OCI-LY1 (cell line): Measurements from ENCODE around the gene ZYG11B.
"Not testable (repeated sequence)": the region's sequence is repeated elsewhere in the genome, so short reads cannot be mapped to it uniquely, and the experiment has no call there.

ENCODE experiments used
- H2AFZ ChIP-seq: fragments of 200-600 bp; sonication (generic), shearing (Covaris generic); 2 replicates; pipeline ENCODE4 v1.6.0; 2014; ENCODE audit warnings: antibody characterized with exemption, mild to moderate bottlenecking, low read length
- H3F3A ChIP-seq: fragments of 200-600 bp; sonication (generic), shearing (Covaris generic); 2 replicates; pipeline ENCODE4 v1.6.0; 2014; ENCODE audit warnings: mild to moderate bottlenecking, antibody characterized with exemption, low read length, moderate library complexity; ENCODE audit not compliant: insufficient read depth
- H3K27ac ChIP-seq: fragments of 200-600 bp; sonication (generic); 2 replicates; pipeline ENCODE4 v1.5.1; 2014; ENCODE audit warnings: low read length, mixed run types, mild to moderate bottlenecking, low read depth; ENCODE audit not compliant: poor library complexity, severe bottlenecking
- H3K27me3 ChIP-seq: fragments of 200-600 bp; sonication (generic); 2 replicates; pipeline ENCODE4 v1.6.0; 2014; ENCODE audit warnings: antibody characterized with exemption, mild to moderate bottlenecking, low read length, moderate library complexity; ENCODE audit not compliant: insufficient read depth
- H3K36me3 ChIP-seq: fragments of 200-600 bp; sonication (generic); 2 replicates; pipeline ENCODE4 v1.6.1; 2014; ENCODE audit warnings: mild to moderate bottlenecking, antibody characterized with exemption, low read length, moderate library complexity, mixed read lengths; ENCODE audit not compliant: insufficient read depth
- H3K4me1 ChIP-seq: fragments of 200-600 bp; sonication (generic); 2 replicates; pipeline ENCODE4 v1.5.1; 2014; ENCODE audit warnings: mild to moderate bottlenecking, low read length, moderate library complexity; ENCODE audit not compliant: insufficient read depth, severe bottlenecking
- H3K4me2 ChIP-seq: fragments of 200-600 bp; sonication (generic), shearing (Covaris generic); 2 replicates; pipeline ENCODE4 v1.6.1; 2014; ENCODE audit warnings: low read length
- H3K4me3 ChIP-seq: fragments of 200-600 bp; sonication (generic); 2 replicates; pipeline ENCODE4 v1.5.1; 2014; ENCODE audit warnings: low read length, low read depth, mild to moderate bottlenecking, mixed read lengths; ENCODE audit not compliant: poor library complexity, severe bottlenecking
- H3K79me2 ChIP-seq: fragments of 200-600 bp; shearing (Covaris generic); 2 replicates; pipeline ENCODE4 v1.6.1; 2016; ENCODE audit warnings: mixed run types, low read length, mixed read lengths; ENCODE audit not compliant: insufficient read depth
- H3K9ac ChIP-seq: fragments of 200-600 bp; sonication (generic), shearing (Covaris generic); 2 replicates; pipeline ENCODE4 v1.6.1; 2014; ENCODE audit warnings: mild to moderate bottlenecking, low read length, mixed read lengths
- H3K9me2 ChIP-seq: fragments of 200-600 bp; sonication (generic), shearing (Covaris generic); 2 replicates; pipeline ENCODE4 v1.6.1; 2014; ENCODE audit warnings: low read depth, mild to moderate bottlenecking, low read length, mixed read lengths
- H3K9me3 ChIP-seq: fragments of 200-600 bp; shearing (Covaris generic); 2 replicates; pipeline ENCODE4 v1.6.1; 2014; ENCODE audit warnings: low read length, mixed read lengths
- H4K20me1 ChIP-seq: fragments of 200-600 bp; sonication (generic), shearing (Covaris generic); 2 replicates; pipeline ENCODE4 v1.6.0; 2016; ENCODE audit warnings: mild to moderate bottlenecking, low read length; ENCODE audit not compliant: insufficient read depth
- EZH2 ChIP-seq: fragments of 200-600 bp; sonication (generic), shearing (Covaris generic); IDR thresholded peaks from 2 replicates; pipeline ENCODE4 v1.8.0; 2017; ENCODE audit warnings: borderline replicate concordance, mixed run types, mild to moderate bottlenecking, antibody characterized with exemption, low read length, moderate library complexity, mixed read lengths
- TF ChIP-seq, protein P1 (sequence below): fragments of 200-600 bp; sonication (generic), shearing (Covaris generic); IDR thresholded peaks from 2 replicates; pipeline ENCODE4 v1.5.1; 2017; ENCODE audit warnings: mild to moderate bottlenecking, antibody characterized with exemption, low read length, moderate library complexity, mixed read lengths

ZYG11B gene

DNA sequence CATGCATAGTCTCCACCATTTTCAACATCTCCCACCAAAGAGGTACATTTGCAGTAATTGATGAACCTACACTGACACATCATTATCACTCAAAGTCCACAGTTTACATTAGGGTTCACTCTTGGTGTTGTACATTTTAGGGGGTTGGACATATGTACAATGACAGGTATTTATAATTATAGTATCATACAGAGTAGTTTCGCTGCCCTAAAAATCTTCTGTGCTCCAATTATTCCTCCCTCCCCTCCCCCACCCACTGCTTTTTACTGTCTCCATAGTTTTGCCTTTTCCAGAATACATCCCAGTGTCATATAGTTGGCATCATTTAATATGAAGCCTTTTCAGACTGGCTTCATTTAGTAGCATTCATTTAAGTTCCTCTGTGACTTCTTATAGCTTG, 41.7 kb upstream of the ZYG11B start:
- Histone ChIP-seq H3K4me2 (no peak overlapping the region), H3K79me2 (no peaks in the 10 kb centered on the region), H3F3A (no peaks in the 10 kb centered on the region), H4K20me1 (no peaks in the 10 kb centered on the region), H3K36me3 (peaks cover 46% of the 10 kb centered on the region), H2AFZ (no peak overlapping the region), H3K9ac (no peak overlapping the region), H3K4me3 (no peak overlapping the region), H3K4me1 (peaks cover 3% of the 10 kb centered on the region), H3K9me2 (no peaks in the 10 kb centered on the region), H3K27ac (no peak overlapping the region), H3K27me3 (no peaks in the 10 kb centered on the region), H3K9me3 (no peaks in the 10 kb centered on the region)
- TF ChIP-seq, protein P1, sequence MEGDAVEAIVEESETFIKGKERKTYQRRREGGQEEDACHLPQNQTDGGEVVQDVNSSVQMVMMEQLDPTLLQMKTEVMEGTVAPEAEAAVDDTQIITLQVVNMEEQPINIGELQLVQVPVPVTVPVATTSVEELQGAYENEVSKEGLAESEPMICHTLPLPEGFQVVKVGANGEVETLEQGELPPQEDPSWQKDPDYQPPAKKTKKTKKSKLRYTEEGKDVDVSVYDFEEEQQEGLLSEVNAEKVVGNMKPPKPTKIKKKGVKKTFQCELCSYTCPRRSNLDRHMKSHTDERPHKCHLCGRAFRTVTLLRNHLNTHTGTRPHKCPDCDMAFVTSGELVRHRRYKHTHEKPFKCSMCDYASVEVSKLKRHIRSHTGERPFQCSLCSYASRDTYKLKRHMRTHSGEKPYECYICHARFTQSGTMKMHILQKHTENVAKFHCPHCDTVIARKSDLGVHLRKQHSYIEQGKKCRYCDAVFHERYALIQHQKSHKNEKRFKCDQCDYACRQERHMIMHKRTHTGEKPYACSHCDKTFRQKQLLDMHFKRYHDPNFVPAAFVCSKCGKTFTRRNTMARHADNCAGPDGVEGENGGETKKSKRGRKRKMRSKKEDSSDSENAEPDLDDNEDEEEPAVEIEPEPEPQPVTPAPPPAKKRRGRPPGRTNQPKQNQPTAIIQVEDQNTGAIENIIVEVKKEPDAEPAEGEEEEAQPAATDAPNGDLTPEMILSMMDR: no peak
- TF ChIP-seq EZH2: no peak

DNA sequence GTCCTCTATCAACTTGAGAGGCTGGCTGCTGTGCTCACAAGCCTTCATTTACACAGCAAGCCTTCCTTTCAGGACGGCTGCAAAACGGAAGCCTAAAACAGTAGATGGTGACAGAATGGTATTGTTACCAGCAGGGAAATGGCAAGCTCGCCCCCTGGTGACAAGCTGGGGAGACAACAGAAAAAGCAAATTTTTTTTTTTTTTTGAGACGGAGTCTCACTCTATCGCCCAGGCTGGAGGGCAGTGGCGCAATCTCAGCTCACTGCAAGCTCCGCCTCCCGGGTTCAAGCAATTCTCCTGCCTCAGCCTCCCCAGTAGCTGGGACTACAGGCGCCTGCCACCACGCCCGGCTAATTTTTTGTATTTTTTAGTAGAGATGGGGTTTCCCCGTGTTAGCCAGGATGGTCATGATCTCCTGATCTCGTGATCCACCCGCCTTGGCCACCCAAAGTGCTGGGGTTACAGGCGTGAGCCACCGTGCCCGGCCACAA, 39.9 kb upstream of the ZYG11B start:
- H3K27ac ChIP-seq, H3K27me3 ChIP-seq, H2AFZ ChIP-seq, H3F3A ChIP-seq, H4K20me1 ChIP-seq, H3K9me3 ChIP-seq, H3K9ac ChIP-seq, H3K4me1 ChIP-seq, H3K9me2 ChIP-seq, H3K4me2 ChIP-seq, H3K79me2 ChIP-seq, H3K4me3 ChIP-seq: not testable (repeated sequence)
- TF ChIP-seq, protein P1: peak; percentile 73
- H3K36me3 ChIP-seq: peaks cover 56% of the 10 kb centered on the region

DNA sequence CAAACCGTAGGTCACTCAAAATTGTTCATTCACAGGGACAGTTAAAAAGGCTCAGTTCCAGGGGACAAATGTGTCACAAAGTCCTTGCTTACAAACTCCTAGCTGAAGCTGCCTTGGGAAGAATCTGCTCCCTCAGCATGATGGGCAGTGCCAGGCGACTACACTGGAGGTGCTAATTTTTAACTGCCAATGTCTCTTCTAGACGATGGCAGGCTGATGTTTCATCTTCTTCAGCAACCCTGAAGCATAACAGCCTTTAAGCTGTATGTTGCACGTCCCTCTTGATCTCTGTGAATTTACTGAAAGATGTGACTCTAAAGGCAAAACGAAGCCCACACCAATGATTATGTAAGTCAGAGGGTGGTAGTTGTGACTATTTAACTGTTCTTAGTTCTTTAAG, 39.4 kb upstream of the ZYG11B start:
- Histone ChIP-seq H3K27me3 (no peaks in the 10 kb centered on the region), H2AFZ (no peak overlapping the region), H3K36me3 (peaks cover 59% of the 10 kb centered on the region), H4K20me1 (no peaks in the 10 kb centered on the region), H3K4me2 (no peak overlapping the region), H3K9ac (no peak overlapping the region), H3K79me2 (no peaks in the 10 kb centered on the region), H3K27ac (no peak overlapping the region), H3K9me3 (no peaks in the 10 kb centered on the region), H3F3A (no peaks in the 10 kb centered on the region), H3K4me3 (no peak overlapping the region), H3K4me1 (peaks cover 3% of the 10 kb centered on the region), H3K9me2 (no peaks in the 10 kb centered on the region)
- TF ChIP-seq, protein P1: no peak
- no peak for TF ChIP-seq EZH2
